Endodermal cell (in vitro differentiated cells): ENCODE results near the gene SLC44A1. TPM values are rescaled to one million over a fixed set of nuclear protein-coding genes. Genes with fewer than 3 reads are reported as not detected.

Experiments
- DNase-seq: peaks from one replicate; pipeline ENCODE4 v3.0.0-alpha.2; 2017
- H3K27ac ChIP-seq: 2 replicates; pipeline ENCODE4 v1.5.1; 2013; ENCODE audit warnings: mild to moderate bottlenecking, low read depth, low read length, moderate library complexity
- H3K27me3 ChIP-seq: 2 replicates; pipeline ENCODE4 v1.6.1; 2013; ENCODE audit warnings: mild to moderate bottlenecking, low read length, moderate library complexity; ENCODE audit not compliant: insufficient read depth, control insufficient read depth, poor library complexity, severe bottlenecking
- H3K36me3 ChIP-seq: 2 replicates; pipeline ENCODE4 v1.7.0; 2013; ENCODE audit warnings: mild to moderate bottlenecking, low read length, moderate library complexity; ENCODE audit not compliant: control insufficient read depth, insufficient read depth
- H3K4me1 ChIP-seq: one replicate; pipeline ENCODE4 v1.7.0; 2013; ENCODE audit warnings: low read length; ENCODE audit not compliant: control insufficient read depth, insufficient read depth
- H3K4me3 ChIP-seq: 2 replicates; pipeline ENCODE4 v1.5.1; 2013; ENCODE audit warnings: mild to moderate bottlenecking, low read length, moderate library complexity
- H3K9ac ChIP-seq: 2 replicates; pipeline ENCODE4 v1.6.1; 2013; ENCODE audit warnings: mild to moderate bottlenecking, low read length, moderate library complexity; ENCODE audit not compliant: poor library complexity, severe bottlenecking; ENCODE audit errors: extremely low read depth
- H3K9me3 ChIP-seq: 2 replicates; pipeline ENCODE4 v1.6.1; 2013; ENCODE audit warnings: mild to moderate bottlenecking, low read length, moderate library complexity; ENCODE audit not compliant: control insufficient read depth
- H3K27ac Mint-ChIP-seq: 2 replicates; pipeline ENCODE4 v1.8.0; 2020; ENCODE audit warnings: mixed read lengths
- H3K27me3 Mint-ChIP-seq: 2 replicates; pipeline ENCODE4 v1.8.0; 2021; ENCODE audit warnings: mild to moderate bottlenecking, mixed read lengths; ENCODE audit not compliant: insufficient read depth
- H3K36me3 Mint-ChIP-seq: 2 replicates; pipeline ENCODE4 v1.8.0; 2020; ENCODE audit warnings: low read depth, mixed read lengths
- H3K4me1 Mint-ChIP-seq: 2 replicates; pipeline ENCODE4 v1.8.0; 2020; ENCODE audit warnings: mixed read lengths
- H3K4me3 Mint-ChIP-seq: 2 replicates; pipeline ENCODE4 v1.8.0; 2020; ENCODE audit warnings: mild to moderate bottlenecking, moderate library complexity, mixed read lengths
- H3K9me3 Mint-ChIP-seq: 2 replicates; pipeline ENCODE4 v1.8.0; 2020; ENCODE audit warnings: mild to moderate bottlenecking, mixed read lengths
- CTCF ChIP-seq: fragments of 200-600 bp; sonication (generic); conservative IDR thresholded peaks from 2 replicates; pipeline ENCODE4 v1.5.0; 2021; ENCODE audit warnings: antibody characterized with exemption, mild to moderate bottlenecking
- WGBS, 2 experiments: methylation state at CpG; one replicate each; pipeline versions ENCODE4 v1.1.5 to v1.1.7; 2013; ENCODE audit warnings: missing lambda C conversion rate in 2 of 2, mixed read lengths in 1 of 2; ENCODE audit not compliant: insufficient coverage in 1 of 2, insufficient read length in 1 of 2; 5-methylcytosine and 5-hydroxymethylcytosine counted together
- total RNA-seq, 2 donors: library from RNA; stranded (reverse); fragmentation: NEBNext Ultra II Directional in 1 of 2; extraction: Animal tissue kit (Norgen Biotek cat#: 25700) in 1 of 2; gene quantifications; 2 replicates in 1 of 2; 3 replicates in 1 of 2; pipeline ENCODE4 v1.2.1, GENCODE V29; 2021

Gene SLC44A1
- total RNA-seq, 2 donors from 2014 or later, result 69.7 to 73.4 TPM

GRCh38 chr9:105206496-105206820 lies 38.0 kb upstream of the SLC44A1 start:
- Histone ChIP-seq H3K4me3 (no peak overlapping the region), H3K36me3 (no peaks in the 10 kb centered on the region), H3K4me1 (no peaks in the 10 kb centered on the region), H3K27me3 (no peaks in the 10 kb centered on the region), H3K9ac (no peak overlapping the region), H3K9me3 (no peaks in the 10 kb centered on the region), H3K27ac (peak overlapping the region; percentile 70)
- Mint-ChIP-seq H3K9me3 (no peaks in the 10 kb centered on the region), H3K27me3 (no peaks in the 10 kb centered on the region), H3K4me3 (no peak overlapping the region), H3K4me1 (no peaks in the 10 kb centered on the region), H3K27ac (no peak overlapping the region), H3K36me3 (no peaks in the 10 kb centered on the region)
- no peak for DNase-seq
- 81 to 86% methylated on average over 2 of the region's 2 CpGs for WGBS, 2 experiments
- no peak for TF ChIP-seq CTCF

GRCh38 chr9:105206821-105207699 lies 37.4 kb upstream of the SLC44A1 start:
- no peak for DNase-seq
- no peaks in the 10 kb centered on the region for H3K4me1 Mint-ChIP-seq
- H3K4me1 ChIP-seq, result no peaks in the 10 kb centered on the region
- no peaks in the 10 kb centered on the region for H3K9me3 ChIP-seq
- WGBS, 2 experiments, result 91 to 93% methylated on average over 5 to 6 of the region's 6 CpGs
- H3K9ac ChIP-seq, result no peak overlapping the region
- no peak overlapping the region for H3K4me3 ChIP-seq
- H3K27me3 Mint-ChIP-seq, result no peaks in the 10 kb centered on the region
- H3K27ac Mint-ChIP-seq, result no peak overlapping the region
- peak overlapping the region; percentile 70 for H3K27ac ChIP-seq
- no peaks in the 10 kb centered on the region for H3K36me3 Mint-ChIP-seq
- H3K27me3 ChIP-seq, result no peaks in the 10 kb centered on the region
- H3K4me3 Mint-ChIP-seq, result no peak overlapping the region
- no peaks in the 10 kb centered on the region for H3K9me3 Mint-ChIP-seq
- no peaks in the 10 kb centered on the region for H3K36me3 ChIP-seq
- no peak for TF ChIP-seq CTCF

- H3K9ac ChIP-seq, result no peak overlapping the region
- H3K4me1 ChIP-seq, result no peaks in the 10 kb centered on the region
- no peaks in the 10 kb centered on the region for H3K27me3 Mint-ChIP-seq
Observed at GRCh38 chr9:105216440-105217178, 27.8 kb upstream of the SLC44A1 start.

More at GRCh38 chr9:105216440-105217178, 27.8 kb upstream of the SLC44A1 start:
- 72 to 73% methylated on average over 4 of the region's 4 CpGs for WGBS, 2 experiments
- H3K36me3 Mint-ChIP-seq, result peaks cover 6% of the 10 kb centered on the region
- H3K4me1 Mint-ChIP-seq, result peaks cover 17% of the 10 kb centered on the region
- DNase-seq, result no peak
- no peak overlapping the region for H3K4me3 ChIP-seq
- no peaks in the 10 kb centered on the region for H3K27me3 ChIP-seq
- no peaks in the 10 kb centered on the region for H3K36me3 ChIP-seq
- no peaks in the 10 kb centered on the region for H3K9me3 Mint-ChIP-seq
- H3K9me3 ChIP-seq, result no peaks in the 10 kb centered on the region
- no peak overlapping the region for H3K4me3 Mint-ChIP-seq
- H3K27ac Mint-ChIP-seq, result no peak overlapping the region
- no peak overlapping the region for H3K27ac ChIP-seq
- no peak for TF ChIP-seq CTCF
